SW480 (cell line): Measurements from ENCODE around the gene TTC21B.
"Not testable (repeated sequence)": the region's sequence is repeated elsewhere in the genome, so short reads cannot be mapped to it uniquely, and the experiment has no call there.

Experiments used
- DNase-seq: peaks from one replicate; pipeline ENCODE4 v3.0.0-alpha.2; 2016; ENCODE audit warnings: low spot score

Gene TTC21B

GRCh38 chr2:165953655-165954606, at the start of gene TTC21B:
TSS of gene TTC21B (minus strand) at chr2:165953776. CDS start at chr2:165953705, 71 bp downstream.
- DNase-seq, result peak; percentile 90

- DNase-seq, result no peak
Observed at GRCh38 chr2:166000401-166000800, 46.8 kb upstream of the TTC21B start.

GRCh38 chr2:165990846-165991245, 37.3 kb upstream of the TTC21B start:
- no peak for DNase-seq

- DNase-seq, result no peak
Observed at GRCh38 chr2:165989851-165990250, 36.3 kb upstream of the TTC21B start.

- DNase-seq, result no peak
Observed at GRCh38 chr2:165985120-165985519, 31.5 kb upstream of the TTC21B start.

GRCh38 chr2:165972161-165972560, 18.6 kb upstream of the TTC21B start:
- not testable (repeated sequence) for DNase-seq

GRCh38 chr2:165970663-165971062, 17.1 kb upstream of the TTC21B start:
- no peak for DNase-seq

- DNase-seq, result no peak
Observed at GRCh38 chr2:165969227-165969626, 15.7 kb upstream of the TTC21B start.

- no peak for DNase-seq
Observed at GRCh38 chr2:165967746-165968145, 14.2 kb upstream of the TTC21B start.

- DNase-seq, result no peak
Observed at GRCh38 chr2:165961818-165962217, 8.2 kb upstream of the TTC21B start.

- no peak for DNase-seq
Observed at GRCh38 chr2:165959371-165959770, 5.8 kb upstream of the TTC21B start.

GRCh38 chr2:165958313-165958960, 4.9 kb upstream of the TTC21B start:
- no peak for DNase-seq

- DNase-seq, result no peak
Observed at GRCh38 chr2:165957030-165957675, 3.6 kb upstream of the TTC21B start.

GRCh38 chr2:165953306-165953654, 296 bp downstream of the TTC21B start:
- peak; percentile 68 for DNase-seq

- DNase-seq, result peak; percentile 7
Observed at GRCh38 chr2:165952741-165953211, 800 bp downstream of the TTC21B start.

GRCh38 chr2:165952085-165952484, 1.5 kb downstream of the TTC21B start:
- DNase-seq, result no peak

GRCh38 chr2:165950438-165950837, 3.1 kb downstream of the TTC21B start:
- DNase-seq, result peak; percentile 1

GRCh38 chr2:165941827-165942226, 11.7 kb downstream of the TTC21B start:
- no peak for DNase-seq

GRCh38 chr2:165938237-165938636, 15.3 kb downstream of the TTC21B start:
- DNase-seq, result no peak

- DNase-seq, result no peak
Observed at GRCh38 chr2:165933211-165933910, 20.2 kb downstream of the TTC21B start.

GRCh38 chr2:165927774-165928173, 25.8 kb downstream of the TTC21B start:
- no peak for DNase-seq

GRCh38 chr2:165927353-165927752, 26.2 kb downstream of the TTC21B start:
- DNase-seq, result no peak
